HUES64 (cell line): ENCODE results near the gene CREB3L4.
"Not testable (repeated sequence)": the region's sequence is repeated elsewhere in the genome, so short reads cannot be mapped to it uniquely, and the experiment has no call there.

Experiments
- H3K27ac ChIP-seq: 2 replicates; pipeline ENCODE4 v1.7.0; 2013; ENCODE audit warnings: low read depth, low read length, inconsistent platforms
- H3K27me3 ChIP-seq: 2 replicates; pipeline ENCODE4 v1.6.1; 2013; ENCODE audit warnings: mild to moderate bottlenecking, low read length; ENCODE audit not compliant: insufficient read depth
- H3K36me3 ChIP-seq: 2 replicates; pipeline ENCODE4 v1.6.1; 2013; ENCODE audit warnings: mild to moderate bottlenecking, low read length; ENCODE audit not compliant: insufficient read depth
- H3K4me1 ChIP-seq: 2 replicates; pipeline ENCODE4 v1.6.1; 2013; ENCODE audit warnings: mild to moderate bottlenecking, low read length, moderate library complexity; ENCODE audit not compliant: insufficient read depth
- H3K4me3 ChIP-seq: 2 replicates; pipeline ENCODE4 v1.5.1; 2013; ENCODE audit warnings: mild to moderate bottlenecking, low read length, moderate library complexity
- H3K9ac ChIP-seq: 2 replicates; pipeline ENCODE4 v1.6.1; 2013; ENCODE audit warnings: mild to moderate bottlenecking, low read depth, low read length
- H3K9me3 ChIP-seq: 2 replicates; pipeline ENCODE4 v1.6.1; 2013; ENCODE audit warnings: low read depth, low read length; ENCODE audit not compliant: insufficient read depth
- WGBS: fragments of 150-250, 120-280 bp; methylation state at CpG from one replicate; pipeline ENCODE4 v1.1.7; 2013; ENCODE audit warnings: missing lambda C conversion rate; 5-methylcytosine and 5-hydroxymethylcytosine counted together

The CREB3L4 gene

DNA sequence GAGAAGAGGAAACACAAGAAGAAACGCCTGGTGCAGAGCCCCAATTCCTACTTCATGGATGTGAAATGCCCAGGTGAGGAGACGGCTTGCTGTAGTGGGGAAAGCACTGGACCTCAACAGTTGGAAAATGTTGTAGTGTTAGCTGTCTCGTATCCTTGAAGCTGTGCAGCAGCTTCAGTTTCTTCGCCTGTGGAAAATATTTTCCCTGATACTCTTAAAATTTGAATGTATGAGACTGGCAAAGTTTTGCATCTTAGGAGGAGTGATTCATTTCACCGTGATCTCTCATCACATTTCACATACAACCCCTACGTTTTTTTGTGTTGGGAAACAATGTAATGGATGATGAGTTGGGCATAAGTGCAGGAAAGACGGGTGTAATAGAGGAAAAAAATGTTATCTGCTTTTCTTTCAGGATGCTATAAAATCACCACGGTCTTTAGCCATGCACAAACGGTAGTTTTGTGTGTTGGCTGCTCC is 23.5 kb downstream of the CREB3L4 start:
- Histone ChIP-seq H3K4me3 (peak overlapping the region; percentile 91), H3K27ac (peak overlapping the region; percentile 95), H3K9me3 (no peaks in the 10 kb centered on the region), H3K36me3 (peaks cover 47% of the 10 kb centered on the region), H3K4me1 (peaks cover 6% of the 10 kb centered on the region; the same call in 1 of the 2 replicates), H3K9ac (peak overlapping the region; percentile 99), H3K27me3 (no peaks in the 10 kb centered on the region)
- 23% methylated on average over 7 of the region's 9 CpGs for WGBS

DNA sequence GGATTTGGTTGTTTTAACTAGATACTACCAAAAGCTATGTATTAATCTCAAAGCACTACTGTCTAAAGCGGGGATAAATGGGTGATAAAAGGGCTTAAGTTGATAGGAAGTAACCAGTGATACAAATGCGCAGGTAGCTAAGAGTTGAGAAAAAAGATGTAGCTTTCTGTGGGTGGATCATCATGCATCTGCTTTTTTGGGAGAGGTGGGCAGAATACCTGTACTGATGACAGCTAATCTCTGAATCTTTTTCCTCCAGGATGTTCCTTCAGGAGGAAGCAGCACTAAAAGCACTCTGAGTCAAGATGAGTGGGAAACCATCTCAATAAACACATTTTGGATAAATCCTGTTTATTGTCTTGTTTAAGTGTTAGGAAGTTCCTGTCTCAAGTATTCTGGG is 24.1 kb downstream of the CREB3L4 start:
- Histone ChIP-seq H3K27ac (peak overlapping the region; percentile 95), H3K36me3 (peaks cover 47% of the 10 kb centered on the region), H3K9ac (peak overlapping the region; percentile 99), H3K4me1 (peaks cover 6% of the 10 kb centered on the region; the same call in 1 of the 2 replicates), H3K4me3 (peak overlapping the region; percentile 91), H3K27me3 (no peaks in the 10 kb centered on the region), H3K9me3 (no peaks in the 10 kb centered on the region)
- 95% methylated on average over 2 of the region's 2 CpGs for WGBS

DNA sequence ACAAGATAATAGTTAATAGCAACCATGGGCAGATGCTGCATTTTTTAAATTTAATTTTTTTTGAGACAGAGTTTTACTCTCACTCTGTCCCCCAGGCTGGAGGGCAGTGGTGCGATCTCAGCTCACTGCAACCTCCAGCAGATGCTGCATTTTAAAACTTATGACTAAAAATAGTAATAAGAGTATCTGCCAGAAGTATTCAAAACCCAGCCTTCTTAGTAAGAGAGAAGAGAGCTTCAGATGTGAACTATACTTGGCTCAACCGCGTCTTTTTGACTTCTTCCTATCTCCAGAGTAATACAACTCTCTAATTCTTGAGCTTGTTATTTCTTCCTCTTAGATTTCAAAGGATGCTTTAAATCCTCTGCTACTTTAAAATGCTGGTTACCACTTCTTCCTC is 27.5 kb downstream of the CREB3L4 start:
- no peak overlapping the region for H3K27ac ChIP-seq

DNA sequence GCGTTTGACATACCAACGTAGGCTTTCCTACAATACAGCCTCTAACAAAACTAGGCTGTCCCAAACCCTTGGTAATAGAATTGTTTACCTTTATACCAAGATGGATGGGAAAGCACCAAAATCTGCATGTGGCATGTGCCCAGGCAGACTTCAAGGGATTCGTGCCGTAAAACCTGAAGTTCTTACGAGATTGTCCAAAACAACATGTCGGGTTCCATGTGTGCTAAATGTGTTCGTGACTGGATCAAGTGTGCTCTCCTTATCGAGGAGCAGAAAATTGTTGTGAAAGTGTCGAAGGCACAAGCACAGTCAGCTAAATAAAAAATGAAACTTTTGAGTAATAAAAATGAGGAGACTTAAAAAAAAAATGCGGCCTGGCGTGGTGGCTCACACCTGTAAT is 27.9 kb downstream of the CREB3L4 start:
- Histone ChIP-seq H3K27me3 (no peaks in the 10 kb centered on the region), H3K9ac (no peak overlapping the region), H3K36me3 (peaks cover 47% of the 10 kb centered on the region), H3K4me1 (0 out of 2 replicates have a peak, but pooled peaks cover 4% of the 10 kb centered on the region), H3K4me3 (no peak overlapping the region), H3K27ac (no peak overlapping the region), H3K9me3 (no peaks in the 10 kb centered on the region)
- WGBS: 95% methylated on average over 11 of the region's 11 CpGs

More for the DNA sequence above, 27.5 kb downstream of the CREB3L4 start:
- Histone ChIP-seq H3K27me3 (no peaks in the 10 kb centered on the region), H3K4me3 (no peak overlapping the region), H3K36me3 (peaks cover 47% of the 10 kb centered on the region), H3K9me3 (no peaks in the 10 kb centered on the region), H3K9ac (no peak overlapping the region), H3K4me1 (0 out of 2 replicates have a peak, but pooled peaks cover 4% of the 10 kb centered on the region)
- WGBS: 97% methylated on average over 2 of the region's 3 CpGs

DNA sequence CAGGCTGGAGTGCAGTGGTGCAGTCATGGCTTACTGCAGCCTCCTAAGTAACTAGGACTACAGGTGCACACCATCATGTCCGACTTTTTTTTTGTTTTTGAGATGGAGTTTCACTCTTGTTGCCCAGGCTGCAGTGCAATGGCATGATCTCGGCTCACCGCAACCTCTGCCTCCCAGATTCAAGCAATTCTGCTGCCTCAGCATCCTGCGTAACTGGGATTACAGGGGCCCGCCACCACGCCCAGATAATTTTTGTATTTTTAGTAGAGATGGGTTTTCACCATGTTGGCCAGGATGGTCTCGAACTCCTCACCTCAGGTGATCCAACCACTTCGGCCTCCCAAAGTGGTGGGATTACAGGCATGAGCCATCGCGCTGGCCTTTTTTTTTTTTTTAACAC is 29.2 kb downstream of the CREB3L4 start:
- H3K36me3 ChIP-seq: peaks cover 38% of the 10 kb centered on the region
- not testable (repeated sequence) for H3K4me1 ChIP-seq, H3K9ac ChIP-seq, H3K27me3 ChIP-seq, H3K27ac ChIP-seq, H3K9me3 ChIP-seq, H3K4me3 ChIP-seq
- WGBS: 94% methylated on average over 8 of the region's 10 CpGs

DNA sequence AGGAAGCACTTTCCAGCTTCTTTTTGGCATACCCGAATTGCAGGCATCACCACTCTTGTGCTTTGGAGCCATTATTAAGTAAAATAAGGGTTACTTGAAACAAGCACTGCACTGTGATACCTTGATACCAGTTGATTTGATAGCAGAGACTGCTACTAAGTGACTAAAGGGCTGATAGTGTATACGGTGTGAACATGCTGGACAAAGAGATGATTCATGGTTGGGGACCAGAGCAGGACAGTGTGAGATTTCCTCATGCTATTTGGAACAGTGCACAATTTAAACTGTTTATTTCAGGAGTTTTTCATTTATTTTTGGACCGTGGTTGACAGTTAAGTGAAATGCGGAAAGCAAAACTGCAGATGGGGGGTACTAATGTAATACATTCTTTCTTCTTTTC is 32.7 kb downstream of the CREB3L4 start:
- 91% methylated on average over 4 of the region's 4 CpGs for WGBS
- Histone ChIP-seq H3K4me3 (no peak overlapping the region), H3K27me3 (no peaks in the 10 kb centered on the region), H3K4me1 (no peaks in the 10 kb centered on the region), H3K36me3 (peaks cover 5% of the 10 kb centered on the region), H3K9ac (no peak overlapping the region), H3K27ac (no peak overlapping the region), H3K9me3 (no peaks in the 10 kb centered on the region)

DNA sequence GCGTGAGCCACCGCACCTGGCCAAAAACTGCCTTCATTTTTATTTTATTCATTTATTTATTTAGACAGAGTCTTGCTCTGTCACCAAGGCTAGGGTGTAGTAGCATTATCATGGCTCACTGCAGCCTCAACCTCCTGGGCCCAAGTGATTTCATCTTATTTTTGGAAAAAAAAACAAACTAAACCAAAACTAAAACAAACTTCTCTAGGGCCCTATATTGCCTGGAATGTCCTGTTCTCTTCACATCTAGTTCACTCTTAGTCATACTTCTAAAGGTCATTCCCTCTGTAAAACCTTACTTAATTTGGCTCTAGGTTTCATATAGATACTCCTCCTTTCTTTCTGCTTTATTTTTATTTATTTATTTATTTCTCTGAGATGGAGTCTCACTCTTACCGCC is 38.4 kb downstream of the CREB3L4 start:
- Histone ChIP-seq H3K27ac (no peak overlapping the region), H3K4me3 (no peak overlapping the region), H3K27me3 (no peaks in the 10 kb centered on the region), H3K36me3 (no peaks in the 10 kb centered on the region), H3K9ac (no peak overlapping the region), H3K9me3 (no peaks in the 10 kb centered on the region), H3K4me1 (no peaks in the 10 kb centered on the region)
- WGBS: 100% methylated on average over 3 of the region's 3 CpGs

DNA sequence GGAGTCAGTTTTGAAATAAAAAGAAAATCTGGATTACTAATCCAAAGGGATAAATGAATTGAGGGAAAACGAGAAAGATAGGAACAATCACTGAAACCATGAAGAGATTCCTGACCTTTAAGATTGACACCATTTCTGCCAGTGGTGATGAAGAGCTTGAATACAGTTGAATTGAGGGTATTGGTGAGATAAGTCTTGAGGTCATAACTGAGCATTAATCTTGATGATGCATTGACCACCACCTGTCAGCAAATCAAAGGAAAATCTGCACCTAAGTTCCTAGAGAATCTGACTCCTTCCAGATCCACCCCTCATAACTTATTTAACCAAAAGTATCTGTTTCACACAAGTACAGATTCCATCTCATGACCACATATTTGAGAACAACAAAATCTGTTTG is 44.4 kb downstream of the CREB3L4 start:
- WGBS: 88% methylated on average over 1 of the region's 1 CpG
- Histone ChIP-seq H3K27me3 (no peaks in the 10 kb centered on the region), H3K36me3 (no peaks in the 10 kb centered on the region), H3K27ac (no peak overlapping the region), H3K9ac (no peak overlapping the region), H3K4me3 (no peak overlapping the region), H3K9me3 (no peaks in the 10 kb centered on the region), H3K4me1 (no peaks in the 10 kb centered on the region)

DNA sequence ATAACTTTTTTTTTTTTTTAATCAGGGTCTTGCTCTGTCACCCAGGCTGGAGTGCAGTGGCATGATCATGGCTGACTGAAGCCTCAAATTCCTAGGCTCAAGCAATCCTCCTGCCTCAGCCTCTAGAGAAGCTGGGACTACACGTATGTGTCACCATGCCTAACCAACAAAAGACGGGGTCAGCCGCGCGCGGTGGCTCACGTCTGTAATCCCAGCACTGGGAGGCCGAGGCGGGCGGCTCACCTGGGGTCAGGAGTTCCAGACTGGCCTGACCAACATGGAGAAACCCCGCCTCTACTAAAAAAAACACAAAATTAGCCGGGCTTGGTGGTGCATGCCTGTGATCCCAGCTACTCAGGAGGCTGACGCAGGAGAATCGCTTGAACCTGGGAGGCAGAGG is 44.8 kb downstream of the CREB3L4 start:
- not testable (repeated sequence) for H3K9ac ChIP-seq, H3K36me3 ChIP-seq, H3K27ac ChIP-seq, H3K4me3 ChIP-seq, H3K9me3 ChIP-seq, H3K27me3 ChIP-seq, H3K4me1 ChIP-seq
- 96% methylated on average over 14 of the region's 14 CpGs for WGBS

DNA sequence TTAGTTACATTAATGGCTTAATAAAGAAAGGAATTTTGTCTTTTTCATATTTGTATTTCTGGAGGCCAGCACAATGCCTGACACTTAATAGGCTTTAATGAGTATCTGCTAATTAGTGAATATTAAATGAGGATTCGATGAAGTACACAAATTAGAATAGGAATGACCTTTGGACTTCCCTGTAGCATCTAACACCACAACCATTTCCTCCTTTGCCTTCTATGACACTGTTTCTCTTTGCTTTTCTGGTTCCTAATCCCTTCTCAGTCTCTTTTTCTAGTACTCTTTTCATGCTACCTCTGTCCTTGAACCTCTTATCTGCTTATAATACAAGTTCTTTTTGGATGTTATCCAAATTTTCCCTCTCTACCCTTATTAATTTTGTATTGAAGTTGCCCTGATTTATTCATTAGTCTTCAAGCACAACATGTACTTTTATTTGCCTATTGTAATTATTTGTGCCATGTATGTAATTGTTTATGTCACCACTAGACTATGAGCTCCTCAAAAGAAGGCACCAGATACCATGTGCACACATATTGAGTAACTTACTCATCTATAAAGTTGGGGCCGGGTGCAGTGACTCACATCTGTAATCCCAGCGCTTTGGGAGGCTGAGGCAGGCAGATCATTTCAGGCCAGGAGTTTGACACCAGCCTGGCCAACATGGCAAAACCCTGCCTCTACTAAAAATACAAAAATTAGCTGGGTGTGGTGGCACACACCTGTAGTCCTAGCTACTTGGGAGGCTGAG is 46.6 kb downstream of the CREB3L4 start:
- H3K9ac ChIP-seq: no peak overlapping the region
- H3K4me3 ChIP-seq: no peak overlapping the region
- no peaks in the 10 kb centered on the region for H3K4me1 ChIP-seq
- WGBS: 93% methylated on average over 3 of the region's 3 CpGs
- H3K27me3 ChIP-seq: no peaks in the 10 kb centered on the region
- no peaks in the 10 kb centered on the region for H3K9me3 ChIP-seq
- no peaks in the 10 kb centered on the region for H3K36me3 ChIP-seq
- H3K27ac ChIP-seq: no peak overlapping the region

DNA sequence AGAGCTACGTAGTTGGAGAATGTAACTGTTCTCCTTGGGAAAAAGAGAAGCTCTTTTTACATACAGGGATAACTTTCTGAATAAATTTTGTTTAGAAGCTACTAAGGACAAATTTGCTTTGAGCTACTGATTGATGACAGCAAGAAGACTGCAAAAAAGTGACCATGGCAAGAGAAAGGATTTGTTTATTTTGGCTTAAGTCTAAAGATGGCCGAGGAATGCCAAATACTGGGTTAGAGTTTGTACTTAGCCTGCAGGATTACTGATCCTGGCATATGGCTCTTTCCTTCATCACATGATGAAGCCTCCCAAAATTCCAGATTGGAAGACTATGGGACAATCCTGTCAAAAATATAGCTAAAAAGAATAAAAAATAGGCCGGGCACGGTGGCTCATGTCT is 51.6 kb downstream of the CREB3L4 start:
- H3K4me1 ChIP-seq: no peaks in the 10 kb centered on the region
- 86% methylated on average over 4 of the region's 4 CpGs for WGBS
- no peaks in the 10 kb centered on the region for H3K36me3 ChIP-seq
- no peak overlapping the region for H3K4me3 ChIP-seq
- H3K27me3 ChIP-seq: no peaks in the 10 kb centered on the region
- H3K27ac ChIP-seq: no peak overlapping the region
- H3K9ac ChIP-seq: no peak overlapping the region
- no peaks in the 10 kb centered on the region for H3K9me3 ChIP-seq
